Spleen (tissue), 13 donors: ENCODE data around the gene WFDC13. TPM values are rescaled to one million over a fixed set of nuclear protein-coding genes. Genes with fewer than 3 reads are reported as not detected.
"Not testable (repeated sequence)": the region's sequence is repeated elsewhere in the genome, so short reads cannot be mapped to it uniquely, and the experiment has no call there.

Source experiments
- DNase-seq: peaks from one replicate; pipeline ENCODE4 v3.0.0-alpha.2; 2020
- H3K27ac ChIP-seq, 8 donors: fragments of 200-600 bp; sonication (generic) in 7 of 8; 1 replicate in 4 of 8; 2 replicates in 4 of 8; pipeline versions ENCODE4 v1.5.0 to v1.8.0; 2016 to 2021; ENCODE audit warnings: inconsistent platforms in 4 of 8, mild to moderate bottlenecking in 4 of 8, moderate library complexity in 1 of 8
- H3K27me3 ChIP-seq, 7 donors: fragments of 200-600 bp; sonication (generic) in 6 of 7; replicated peaks in 1 of 7; 1 replicate in 4 of 7; 2 replicates in 3 of 7; pipeline versions ENCODE4 v1.5.0 to v1.8.0; 2016 to 2021; ENCODE audit warnings: inconsistent platforms in 3 of 7, mild to moderate bottlenecking in 1 of 7
- H3K36me3 ChIP-seq, 6 donors: fragments of 200-600 bp; sonication (generic) in 5 of 6; 1 replicate in 4 of 6; 2 replicates in 2 of 6; pipeline versions ENCODE4 v1.5.0 to v1.8.0; 2016 to 2021; ENCODE audit warnings: inconsistent platforms in 2 of 6
- H3K4me1 ChIP-seq, 6 donors: fragments of 200-600 bp; sonication (generic) in 5 of 6; 1 replicate in 3 of 6; 2 replicates in 3 of 6; pipeline versions ENCODE4 v1.5.0 to v1.8.0; 2016 to 2021; ENCODE audit warnings: inconsistent platforms in 3 of 6
- H3K4me3 ChIP-seq, 8 donors: fragments of 200-600 bp; sonication (generic) in 7 of 8; 1 replicate in 4 of 8; 2 replicates in 4 of 8; pipeline versions ENCODE4 v1.5.0 to v1.8.0; 2016 to 2021; ENCODE audit warnings: inconsistent platforms in 4 of 8, mild to moderate bottlenecking in 4 of 8, moderate library complexity in 2 of 8
- H3K9me3 ChIP-seq, 8 donors: fragments of 200-600 bp; sonication (generic) in 7 of 8; 1 replicate in 4 of 8; 2 replicates in 4 of 8; pipeline versions ENCODE4 v1.5.0 to v1.8.0; 2016 to 2021; ENCODE audit warnings: inconsistent platforms in 4 of 8
- POLR2A ChIP-seq, 3 donors: fragments of 450-650 bp; IDR thresholded peaks; one replicate each; pipeline ENCODE4 v1.5.1; 2017; ENCODE audit warnings: antibody characterized with exemption in 3 of 3, mild to moderate bottlenecking in 1 of 3
- POLR2AphosphoS5 ChIP-seq, 3 donors: sonication (generic); formaldehyde crosslinking; IDR thresholded peaks; one replicate each; pipeline ENCODE4 v1.5.1; 2017; ENCODE audit warnings: antibody characterized with exemption in 3 of 3
- WGBS, 5 donors: extraction: QIAGEN DNeasy Blood & Tissue Kit in 3 of 5; methylation state at CpG; one replicate each; pipeline versions ENCODE4 v1.1.5 to v1.1.7; 2013 to 2018; 5-methylcytosine and 5-hydroxymethylcytosine counted together
- intact Hi-C: fragments of 100-400 bp; cut with DNase I; formaldehyde crosslinking; loops from one replicate; pipeline ENCODE4 v1.15.0; 2023; ENCODE audit warnings: low total_unique reads
- long read RNA-seq, 2 donors: transcript quantifications; one replicate each; lab custom pipeline, GENCODE V29; 2026
- polyA plus RNA-seq, 3 donors: library from polyadenylated mRNA; stranded (reverse); fragments of 200-250 nt; gene quantifications; one replicate each; pipeline ENCODE4 v1.2.1, GENCODE V29; 2013
- total RNA-seq, 7 donors: library from RNA; depleted of rRNA in 3 of 7; stranded (reverse); fragments of >200 nt in 3 of 7; fragmentation: NEBNext Ultra II Directional in 4 of 7; extraction: Animal tissue kit (Norgen Biotek cat#: 25700) in 4 of 7; gene quantifications; one replicate each; pipeline versions ENCODE4 v1.1.0 to v1.2.1, GENCODE V29; 2016 to 2021
- TF ChIP-seq, protein P1 (sequence below), 11 experiments: fragments of 200-600 bp in 7 of 11; fragments of 450-650 bp in 4 of 11; sonication (generic) in 4 of 11; IDR thresholded peaks in 8 of 11; conservative IDR thresholded peaks in 3 of 11; 1 replicate in 7 of 11; 2 replicates in 4 of 11; pipeline versions ENCODE4 v1.4.0 to v1.8.0; 2016 to 2021; ENCODE audit warnings: antibody characterized with exemption in 11 of 11, inconsistent platforms in 4 of 11, mild to moderate bottlenecking in 1 of 11
- donor health status: healthy with polysubstance abuse.
- donor health status: DM: no; HTN: no; CAD: no; lungs with moderate emphysema.
- donor health status: DM: no; HTN: no; CAD: no.
- donor health status: Bipolar disorder and iron deficiency.
- donor health status: healthy.
- donor health status: DM: no; HTN: no; CAD: no.
- donor health status: DM: yes; HTN: yes; CAD: no.

WFDC13 gene
- total RNA-seq = not detected
- not detected for polyA plus RNA-seq
- long read RNA-seq, donor 1 = 0 reads
- long read RNA-seq, donor 2 = 0 reads

DNA sequence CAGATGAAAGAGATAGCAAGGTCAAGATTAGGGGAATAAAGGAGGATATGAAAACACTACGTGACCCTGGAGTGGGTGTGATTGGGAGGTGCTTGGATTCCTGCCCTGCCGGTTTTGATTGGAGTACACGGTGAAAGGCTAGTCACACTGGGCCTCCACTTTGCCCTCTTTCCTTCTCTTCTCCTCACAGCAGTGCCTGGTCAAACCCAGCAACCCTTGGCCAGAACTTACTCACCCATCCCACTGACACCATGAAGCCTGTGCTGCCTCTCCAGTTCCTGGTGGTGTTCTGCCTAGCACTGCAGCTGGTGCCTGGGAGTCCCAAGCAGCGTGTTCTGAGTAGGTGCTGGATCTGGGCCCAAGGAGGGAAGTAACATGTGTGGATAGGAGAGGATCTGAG lies at the start of gene WFDC13:
Gene WFDC13 (plus strand): TSS at position 166 of the 400 bp plus-strand sequence. CDS start 86 bp downstream, at position 252.
- H3K27ac ChIP-seq = no peak within 1 kb of the TSS
- H3K36me3 ChIP-seq = no peaks in the 10 kb centered on the region
- H3K4me1 ChIP-seq = no peaks in the 10 kb centered on the region
- peaks cover 0 to 25% (median 0%) of the 10 kb centered on the region in 7 donors for H3K27me3 ChIP-seq
- no peaks in the 10 kb centered on the region for H3K9me3 ChIP-seq
- TF ChIP-seq POLR2A (IDR thresholded peaks at IDR 0.05) (no peak), POLR2AphosphoS5 (IDR thresholded peaks at IDR 0.05) (no peak)
- TF ChIP-seq, protein P1, sequence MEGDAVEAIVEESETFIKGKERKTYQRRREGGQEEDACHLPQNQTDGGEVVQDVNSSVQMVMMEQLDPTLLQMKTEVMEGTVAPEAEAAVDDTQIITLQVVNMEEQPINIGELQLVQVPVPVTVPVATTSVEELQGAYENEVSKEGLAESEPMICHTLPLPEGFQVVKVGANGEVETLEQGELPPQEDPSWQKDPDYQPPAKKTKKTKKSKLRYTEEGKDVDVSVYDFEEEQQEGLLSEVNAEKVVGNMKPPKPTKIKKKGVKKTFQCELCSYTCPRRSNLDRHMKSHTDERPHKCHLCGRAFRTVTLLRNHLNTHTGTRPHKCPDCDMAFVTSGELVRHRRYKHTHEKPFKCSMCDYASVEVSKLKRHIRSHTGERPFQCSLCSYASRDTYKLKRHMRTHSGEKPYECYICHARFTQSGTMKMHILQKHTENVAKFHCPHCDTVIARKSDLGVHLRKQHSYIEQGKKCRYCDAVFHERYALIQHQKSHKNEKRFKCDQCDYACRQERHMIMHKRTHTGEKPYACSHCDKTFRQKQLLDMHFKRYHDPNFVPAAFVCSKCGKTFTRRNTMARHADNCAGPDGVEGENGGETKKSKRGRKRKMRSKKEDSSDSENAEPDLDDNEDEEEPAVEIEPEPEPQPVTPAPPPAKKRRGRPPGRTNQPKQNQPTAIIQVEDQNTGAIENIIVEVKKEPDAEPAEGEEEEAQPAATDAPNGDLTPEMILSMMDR (IDR thresholded peaks at IDR 0.05 in 8 of 11, conservative IDR thresholded peaks at IDR 0.05 in 3 of 11) = no peak
- intact Hi-C loops = no loop called here
- DNase-seq = no peak
- H3K4me3 ChIP-seq = no peak within 1 kb of the TSS
- WGBS, 5 donors = 69 to 85% (median 76%) methylated on average over 4 of the region's 4 CpGs

DNA sequence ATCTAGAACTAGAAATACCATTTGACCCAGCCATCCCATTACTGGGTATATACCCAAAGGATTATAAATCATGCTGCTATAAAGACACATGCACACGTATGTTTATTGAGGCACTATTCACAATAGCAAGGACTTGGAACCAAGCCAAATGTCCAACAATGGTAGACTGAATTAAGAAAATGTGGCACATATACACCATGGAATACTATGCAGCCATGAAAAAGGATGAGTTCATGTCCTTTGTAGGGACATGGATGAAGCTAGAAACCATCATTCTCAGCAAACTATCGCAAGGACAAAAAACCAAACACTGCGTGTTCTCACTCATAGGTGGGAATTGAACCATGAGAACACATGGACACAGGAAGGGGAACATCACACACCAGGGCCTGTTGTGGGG lies 44.8 kb upstream of the WFDC13 start:
- H3K9me3 ChIP-seq = peaks cover 0 to 14% (median 2%) of the 10 kb centered on the region in 8 donors
- intact Hi-C loops, DNase-seq, H3K4me1 ChIP-seq, H3K27ac ChIP-seq, H3K4me3 ChIP-seq, H3K36me3 ChIP-seq, H3K27me3 ChIP-seq: not testable (repeated sequence)
- whole genome bisulfite sequencing, 5 donors = 75 to 99% (median 92%) methylated on average over 2 to 3 of the region's 3 CpGs

- DNase-seq = no peak
- 67 to 85% (median 80%) methylated on average over 1 of the region's 1 CpG for WGBS, 5 donors
- Histone ChIP-seq H3K4me3 (no peak within 1 kb of the TSS), H3K9me3 (peaks cover 0 to 5% (median 0%) of the 10 kb centered on the region in 8 donors), H3K27ac (no peak within 1 kb of the TSS), H3K36me3 (no peaks in the 10 kb centered on the region), H3K27me3 (peaks cover 0 to 27% (median 0%) of the 10 kb centered on the region in 7 donors), H3K4me1 (no peaks in the 10 kb centered on the region)
- TF ChIP-seq, protein P1 (IDR thresholded peaks at IDR 0.05 in 8 of 11, conservative IDR thresholded peaks at IDR 0.05 in 3 of 11) = no peak
- TF ChIP-seq POLR2AphosphoS5 (IDR thresholded peaks at IDR 0.05) = no peak
- TF ChIP-seq POLR2A (IDR thresholded peaks at IDR 0.05) = no peak
- intact Hi-C loops = no loop called here
Measured at GRCh38 chr20:45670139-45670538, 31.7 kb upstream of the WFDC13 start, which contains the start of gene WFDC11. Gene WFDC11, minus strand, starts transcription at chr20:45670239. Its CDS starts 19,639 bp downstream, at chr20:45650600.

- Histone ChIP-seq H3K27ac (no peak overlapping the region), H3K36me3 (no peaks in the 10 kb centered on the region), H3K9me3 (peaks cover 0 to 21% (median 10%) of the 10 kb centered on the region in 8 donors), H3K4me1 (no peaks in the 10 kb centered on the region), H3K4me3 (no peak overlapping the region), H3K27me3 (peaks cover 0 to 10% (median 0%) of the 10 kb centered on the region in 7 donors)
- no peak for DNase-seq
- intact Hi-C loops = no loop called here
- TF ChIP-seq POLR2AphosphoS5 (IDR thresholded peaks at IDR 0.05) (no peak), POLR2A (IDR thresholded peaks at IDR 0.05) (no peak)
- TF ChIP-seq, protein P1 (IDR thresholded peaks at IDR 0.05 in 8 of 11, conservative IDR thresholded peaks at IDR 0.05 in 3 of 11) = no peak
Measured at GRCh38 chr20:45672765-45673164, 29.1 kb upstream of the WFDC13 start.

DNA sequence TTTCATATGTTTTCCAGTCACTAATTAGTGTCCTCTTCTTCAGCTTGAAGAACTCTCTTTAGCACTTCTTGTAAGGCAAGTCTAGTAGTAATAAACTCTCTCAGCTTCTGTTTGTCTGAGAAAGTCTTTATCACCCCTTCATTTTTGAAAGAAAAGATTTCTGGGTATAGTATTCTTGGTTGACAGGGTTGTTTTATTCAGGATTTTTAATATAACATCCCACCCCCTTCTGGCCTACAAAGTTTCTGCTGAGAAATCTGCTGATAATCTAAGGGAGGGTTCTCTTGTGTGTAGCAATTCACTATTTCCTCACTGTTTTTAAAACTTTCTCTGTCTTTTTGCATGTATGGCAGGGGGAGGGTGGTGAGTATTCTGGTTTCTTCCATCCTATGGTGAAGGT lies 22.2 kb upstream of the WFDC13 start:
- no peak overlapping the region for H3K27ac ChIP-seq
- peaks cover 3 to 61% (median 46%) of the 10 kb centered on the region in 8 donors for H3K9me3 ChIP-seq
- intact Hi-C loops = no loop called here
- no peaks in the 10 kb centered on the region for H3K36me3 ChIP-seq
- H3K4me1 ChIP-seq = no peaks in the 10 kb centered on the region
- TF ChIP-seq POLR2A (IDR thresholded peaks at IDR 0.05) = no peak
- no peak overlapping the region for H3K4me3 ChIP-seq
- peaks cover 0 to 9% (median 0%) of the 10 kb centered on the region in 7 donors for H3K27me3 ChIP-seq
- no peak for DNase-seq
